ENCODE data around the gene PLA2R1.

DNA sequence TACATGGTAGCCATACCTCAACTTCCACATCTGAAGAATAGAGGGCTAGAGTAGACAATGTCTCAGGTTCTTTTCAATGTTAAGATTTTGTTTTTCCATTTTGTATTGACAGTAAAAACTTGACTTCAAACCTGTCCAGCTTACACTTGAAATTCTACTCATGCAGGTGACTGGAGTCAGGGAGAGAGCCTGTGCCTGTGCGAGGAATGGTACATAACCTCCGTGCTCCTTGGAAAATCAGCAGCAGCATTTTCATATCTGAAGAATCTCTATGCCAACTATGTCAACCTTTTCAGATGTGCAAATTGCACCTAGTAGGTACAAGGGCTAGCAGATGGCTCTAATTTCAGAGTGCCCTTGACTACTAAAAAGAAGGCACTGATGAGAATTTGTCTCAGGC, 2.1 kb downstream of the PLA2R1 start:
- TF ChIP-seq, protein P1, sequence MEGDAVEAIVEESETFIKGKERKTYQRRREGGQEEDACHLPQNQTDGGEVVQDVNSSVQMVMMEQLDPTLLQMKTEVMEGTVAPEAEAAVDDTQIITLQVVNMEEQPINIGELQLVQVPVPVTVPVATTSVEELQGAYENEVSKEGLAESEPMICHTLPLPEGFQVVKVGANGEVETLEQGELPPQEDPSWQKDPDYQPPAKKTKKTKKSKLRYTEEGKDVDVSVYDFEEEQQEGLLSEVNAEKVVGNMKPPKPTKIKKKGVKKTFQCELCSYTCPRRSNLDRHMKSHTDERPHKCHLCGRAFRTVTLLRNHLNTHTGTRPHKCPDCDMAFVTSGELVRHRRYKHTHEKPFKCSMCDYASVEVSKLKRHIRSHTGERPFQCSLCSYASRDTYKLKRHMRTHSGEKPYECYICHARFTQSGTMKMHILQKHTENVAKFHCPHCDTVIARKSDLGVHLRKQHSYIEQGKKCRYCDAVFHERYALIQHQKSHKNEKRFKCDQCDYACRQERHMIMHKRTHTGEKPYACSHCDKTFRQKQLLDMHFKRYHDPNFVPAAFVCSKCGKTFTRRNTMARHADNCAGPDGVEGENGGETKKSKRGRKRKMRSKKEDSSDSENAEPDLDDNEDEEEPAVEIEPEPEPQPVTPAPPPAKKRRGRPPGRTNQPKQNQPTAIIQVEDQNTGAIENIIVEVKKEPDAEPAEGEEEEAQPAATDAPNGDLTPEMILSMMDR (conservative IDR thresholded peaks at IDR 0.05; ENCODE audit: low read depth, low read length), result no peak
- no peak for TF ChIP-seq EZH2 (IDR thresholded peaks at IDR 0.05; ENCODE audit: low read length, unreplicated experiment)

Data from PC-3 (cell line).